Thoracic aorta (tissue), 2 donors: ENCODE data around the gene POLR2H. TPM values are rescaled to one million over a fixed set of nuclear protein-coding genes. Genes with fewer than 3 reads are reported as not detected.

Experiments
- ATAC-seq: fragments of 150-250 bp; one replicate; pipeline ENCODE4 v1.8.0; 2017; ENCODE audit warnings: low read depth; ENCODE audit not compliant: insufficient number of reproducible peaks, low FRiP score
- DNase-seq: peaks from one replicate; pipeline ENCODE4 v3.0.0-alpha.2; 2020; ENCODE audit warnings: low spot score
- H3K27ac ChIP-seq, 2 donors: fragments of 200-600 bp; sonication (generic); 1 replicate in 1 of 2; 2 replicates in 1 of 2; pipeline ENCODE4 v1.5.1; 2016; ENCODE audit warnings: mild to moderate bottlenecking in 2 of 2, moderate library complexity in 2 of 2
- H3K27me3 ChIP-seq: fragments of 200-600 bp; sonication (generic); replicated peaks from 2 replicates; pipeline ENCODE4 v1.6.0; 2016; ENCODE audit warnings: mild to moderate bottlenecking; ENCODE audit not compliant: insufficient read depth
- H3K36me3 ChIP-seq: fragments of 200-600 bp; sonication (generic); one replicate; pipeline ENCODE4 v1.5.1; 2016
- H3K4me1 ChIP-seq, 2 donors: fragments of 200-600 bp; sonication (generic); 1 replicate in 1 of 2; 2 replicates in 1 of 2; pipeline versions ENCODE4 v1.5.1 to v1.6.0; 2016; ENCODE audit warnings: low read depth in 2 of 2, mild to moderate bottlenecking in 1 of 2; ENCODE audit not compliant: control insufficient read depth in 1 of 2
- H3K4me3 ChIP-seq: fragments of 200-600 bp; sonication (generic); 2 replicates; pipeline ENCODE4 v1.5.1; 2016; ENCODE audit warnings: mild to moderate bottlenecking
- H3K9me3 ChIP-seq: fragments of 200-600 bp; sonication (generic); 2 replicates; pipeline ENCODE4 v1.5.1; 2016
- total RNA-seq, 2 donors: library from RNA; depleted of rRNA; stranded (reverse); fragments of >200 nt; gene quantifications; one replicate each; pipeline versions ENCODE4 v1.1.0 to v1.2.3, GENCODE V29; 2016
- TF ChIP-seq, protein P1 (sequence below): fragments of 200-600 bp; sonication (generic); IDR thresholded peaks from one replicate; pipeline ENCODE4 v1.5.1; 2019; ENCODE audit warnings: antibody characterized with exemption

The POLR2H gene
- total RNA-seq, 2 donors from 2014 or later = 49.5 to 53.7 TPM

DNA sequence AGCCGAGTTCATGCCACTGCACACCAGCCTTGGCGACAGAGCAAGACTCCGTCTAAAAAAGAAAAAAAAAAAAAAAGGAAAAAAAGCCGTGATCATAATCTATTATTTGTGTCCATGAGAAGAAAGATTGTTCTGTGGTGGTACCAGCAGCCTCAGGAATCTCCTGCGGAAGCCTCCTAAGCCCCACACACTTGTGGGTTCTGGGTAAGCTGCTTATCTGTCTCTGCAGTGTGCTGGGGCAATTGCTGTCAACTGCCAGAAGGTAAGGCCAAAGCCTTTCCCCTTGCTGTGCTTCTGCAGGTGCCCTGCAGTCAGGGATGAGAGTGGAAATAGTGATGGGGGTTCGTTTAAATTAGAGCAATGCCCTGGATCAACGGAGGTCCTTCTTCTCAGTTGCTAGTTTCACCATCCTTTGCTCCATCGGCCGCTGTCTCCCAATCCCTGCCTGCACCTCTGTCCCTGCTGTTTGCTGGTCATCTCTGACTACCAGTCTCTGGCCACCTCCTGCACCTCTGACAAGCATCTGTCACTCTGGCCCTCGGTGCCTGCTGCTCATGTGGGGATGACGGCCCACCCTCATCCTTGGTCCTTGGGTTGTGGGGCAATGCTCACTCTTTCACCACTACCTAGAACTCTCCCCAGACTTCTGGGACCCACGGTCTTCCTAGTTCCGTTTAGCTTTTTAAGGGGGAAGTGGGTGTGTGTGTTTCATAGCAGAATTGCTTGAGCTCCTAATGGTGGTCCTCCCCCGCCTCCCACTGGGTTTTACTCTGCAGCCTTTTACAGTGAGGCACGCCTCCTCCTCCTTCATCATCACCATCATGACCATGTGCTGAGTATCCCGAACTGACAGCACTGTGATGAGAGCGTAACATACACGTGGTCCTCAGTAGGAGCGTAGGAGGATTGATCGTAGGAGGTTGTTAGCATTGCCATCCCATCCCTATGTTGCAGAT, 43.8 kb downstream of the POLR2H start:
- TF ChIP-seq, protein P1, sequence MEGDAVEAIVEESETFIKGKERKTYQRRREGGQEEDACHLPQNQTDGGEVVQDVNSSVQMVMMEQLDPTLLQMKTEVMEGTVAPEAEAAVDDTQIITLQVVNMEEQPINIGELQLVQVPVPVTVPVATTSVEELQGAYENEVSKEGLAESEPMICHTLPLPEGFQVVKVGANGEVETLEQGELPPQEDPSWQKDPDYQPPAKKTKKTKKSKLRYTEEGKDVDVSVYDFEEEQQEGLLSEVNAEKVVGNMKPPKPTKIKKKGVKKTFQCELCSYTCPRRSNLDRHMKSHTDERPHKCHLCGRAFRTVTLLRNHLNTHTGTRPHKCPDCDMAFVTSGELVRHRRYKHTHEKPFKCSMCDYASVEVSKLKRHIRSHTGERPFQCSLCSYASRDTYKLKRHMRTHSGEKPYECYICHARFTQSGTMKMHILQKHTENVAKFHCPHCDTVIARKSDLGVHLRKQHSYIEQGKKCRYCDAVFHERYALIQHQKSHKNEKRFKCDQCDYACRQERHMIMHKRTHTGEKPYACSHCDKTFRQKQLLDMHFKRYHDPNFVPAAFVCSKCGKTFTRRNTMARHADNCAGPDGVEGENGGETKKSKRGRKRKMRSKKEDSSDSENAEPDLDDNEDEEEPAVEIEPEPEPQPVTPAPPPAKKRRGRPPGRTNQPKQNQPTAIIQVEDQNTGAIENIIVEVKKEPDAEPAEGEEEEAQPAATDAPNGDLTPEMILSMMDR = no peak
- H3K4me1 ChIP-seq = no peaks in the 10 kb centered on the region
- no peak overlapping the region for H3K4me3 ChIP-seq
- no peak for ATAC-seq
- H3K9me3 ChIP-seq = no peaks in the 10 kb centered on the region
- H3K36me3 ChIP-seq = no peaks in the 10 kb centered on the region
- no peaks in the 10 kb centered on the region for H3K27me3 ChIP-seq
- no peak overlapping the region for H3K27ac ChIP-seq
- DNase-seq = no peak

DNA sequence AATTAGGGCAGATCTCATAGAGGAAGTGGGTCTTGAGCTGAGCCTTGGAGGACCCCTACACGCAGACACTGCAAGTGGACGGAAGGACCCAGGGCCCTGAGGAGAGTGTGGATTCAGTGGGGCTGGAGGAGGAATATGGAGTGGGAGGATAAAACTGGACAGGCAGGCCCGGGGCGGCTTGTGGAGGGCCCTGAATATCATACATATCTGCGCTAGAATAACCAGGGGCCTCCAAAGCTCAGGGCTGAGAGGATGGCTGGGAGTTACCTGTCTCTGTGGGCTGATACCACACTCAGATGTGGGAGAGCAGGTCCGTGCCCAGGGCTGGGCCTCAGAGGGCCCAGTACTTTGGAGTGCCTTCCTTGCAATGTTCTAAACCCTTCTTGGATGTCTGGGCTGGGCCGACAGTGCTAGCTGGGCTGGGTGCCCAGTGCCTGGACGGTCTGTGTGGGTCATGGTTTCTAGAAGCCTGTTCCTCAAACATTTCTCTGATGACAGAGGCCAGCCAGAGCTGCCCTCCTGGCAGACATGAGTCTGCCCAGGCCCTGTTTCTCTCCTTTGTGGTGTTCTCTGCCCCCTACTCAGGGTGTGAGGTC, 47.9 kb downstream of the POLR2H start:
- Histone ChIP-seq H3K27me3 (no peaks in the 10 kb centered on the region), H3K36me3 (no peaks in the 10 kb centered on the region), H3K4me3 (no peak overlapping the region), H3K27ac (no peak overlapping the region), H3K9me3 (no peaks in the 10 kb centered on the region), H3K4me1 (no peaks in the 10 kb centered on the region)
- TF ChIP-seq, protein P1 = no peak
- ATAC-seq = no peak
- DNase-seq = no peak

DNA sequence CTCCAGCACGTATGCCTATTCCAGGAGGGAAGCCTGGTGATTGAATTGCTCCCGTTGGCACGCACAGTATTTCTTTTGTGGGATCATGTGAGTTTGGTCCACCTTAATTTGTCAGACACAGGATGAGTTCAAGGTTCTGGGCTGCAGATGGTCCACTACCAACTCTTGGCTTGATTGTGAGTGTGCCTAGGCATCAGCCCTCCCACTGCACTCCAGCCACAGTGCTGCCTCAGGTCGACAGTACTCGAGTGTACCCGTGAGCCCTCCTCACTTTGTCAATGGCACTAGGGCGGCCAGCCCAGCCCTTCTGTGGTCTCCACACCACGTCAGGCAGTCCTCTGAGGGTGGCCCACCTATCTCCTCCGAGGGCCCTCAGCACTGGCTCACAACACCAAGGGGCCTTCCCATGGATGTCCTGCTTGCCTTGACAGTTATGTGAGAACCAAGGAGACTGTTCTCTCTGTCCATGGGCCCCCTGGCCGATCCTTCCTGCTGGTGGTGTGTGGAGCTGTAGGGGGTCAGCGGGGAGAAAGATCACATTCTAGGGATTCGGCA, 48.5 kb downstream of the POLR2H start:
- no peak overlapping the region for H3K4me3 ChIP-seq
- H3K4me1 ChIP-seq = no peaks in the 10 kb centered on the region
- H3K27me3 ChIP-seq = no peaks in the 10 kb centered on the region
- TF ChIP-seq, protein P1 = no peak
- no peaks in the 10 kb centered on the region for H3K36me3 ChIP-seq
- no peak overlapping the region for H3K27ac ChIP-seq
- no peaks in the 10 kb centered on the region for H3K9me3 ChIP-seq
- ATAC-seq = no peak
- no peak for DNase-seq

DNA sequence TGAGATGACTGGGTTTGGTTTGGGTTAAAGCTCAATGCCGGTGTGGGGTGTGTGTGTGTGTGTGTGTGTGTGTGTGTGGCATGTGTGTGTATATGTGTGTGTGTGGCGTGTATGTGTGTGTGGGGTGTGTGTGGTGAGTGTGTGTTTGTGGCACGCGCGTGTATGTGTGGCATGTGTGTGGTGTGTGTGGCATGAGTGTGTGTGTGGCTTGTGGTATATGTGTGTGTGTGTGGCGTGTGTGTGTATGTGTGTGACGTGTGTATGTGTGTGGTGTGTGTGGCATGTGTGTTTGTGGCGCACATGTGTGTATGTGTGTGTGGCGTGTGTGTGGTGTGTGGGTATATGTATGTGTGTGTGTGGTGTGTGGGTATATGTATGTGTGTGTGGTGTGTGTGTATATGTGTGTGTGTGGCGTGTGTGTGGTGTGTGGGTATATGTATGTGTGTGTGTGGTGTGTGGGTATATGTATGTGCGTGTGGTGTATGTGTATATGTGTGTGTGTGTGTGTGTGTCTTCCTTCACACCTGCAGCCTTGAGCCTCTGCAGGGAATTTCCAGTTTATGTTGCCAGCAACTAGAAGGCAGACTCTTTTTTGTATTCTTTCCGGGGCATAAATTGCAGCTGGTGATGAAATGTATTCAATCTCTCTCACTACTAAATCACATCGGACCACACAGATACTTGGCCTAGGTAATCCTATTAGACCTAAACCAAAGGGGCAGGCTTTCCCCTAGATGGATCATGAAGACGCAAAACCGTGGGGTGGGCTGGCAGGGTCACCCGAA, 53.1 kb downstream of the POLR2H start:
- TF ChIP-seq, protein P1 = no peak
- H3K36me3 ChIP-seq = no peaks in the 10 kb centered on the region
- H3K4me3 ChIP-seq = no peak overlapping the region
- H3K9me3 ChIP-seq = no peaks in the 10 kb centered on the region
- ATAC-seq = no peak
- no peak overlapping the region for H3K27ac ChIP-seq
- DNase-seq = no peak
- H3K27me3 ChIP-seq = no peaks in the 10 kb centered on the region
- H3K4me1 ChIP-seq = no peaks in the 10 kb centered on the region

DNA sequence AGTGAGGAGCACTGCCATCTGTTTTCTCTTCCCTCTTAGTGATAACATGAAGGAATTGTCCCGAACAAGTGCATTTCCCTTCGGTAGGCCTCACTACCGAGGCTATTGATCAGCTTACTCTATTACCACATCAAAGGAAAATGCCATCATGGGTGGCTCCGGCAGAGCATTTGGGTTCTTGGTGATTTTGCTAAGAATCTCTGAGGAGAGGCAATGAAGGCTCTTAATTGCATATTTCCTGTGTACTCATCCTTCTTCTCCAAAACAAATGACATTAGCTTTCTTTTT, 53.6 kb downstream of the POLR2H start:
- Histone ChIP-seq H3K27ac (no peak overlapping the region), H3K4me3 (no peak overlapping the region), H3K27me3 (no peaks in the 10 kb centered on the region), H3K4me1 (no peaks in the 10 kb centered on the region), H3K36me3 (no peaks in the 10 kb centered on the region), H3K9me3 (no peaks in the 10 kb centered on the region)
- ATAC-seq (no peak), DNase-seq (no peak)
- TF ChIP-seq, protein P1 = no peak
